Naive thymus-derived CD4-positive, alpha-beta T cell (primary cell): Measurements from ENCODE around the gene ALOX12B. TPM values are rescaled to one million over a fixed set of nuclear protein-coding genes. Genes with fewer than 3 reads are reported as not detected.

ENCODE experiments used
- ATAC-seq: fragments of 150-1000 bp; cut with Tn5 transposase; 2 replicates; pipeline ENCODE4 v1.10.0; 2021; ENCODE audit warnings: mild to moderate bottlenecking, moderate library complexity
- CTCF ChIA-PET: fragments of 350-600 bp; sonication (Branson Sonifier 250); formaldehyde crosslinking; loops from one replicate; lab custom pipeline; 2021; ENCODE audit warnings: antibody characterized with exemption; lab: Charles Lee
- POLR2A ChIA-PET: fragments of 350-600 bp; sonication (Branson Sonifier 250); formaldehyde crosslinking; loops from one replicate; lab custom pipeline; 2021; ENCODE audit warnings: antibody characterized with exemption, inconsistent platforms; lab: Charles Lee
- DNase-seq, 9 donors: peaks; one replicate each; pipeline versions ENCODE4 v3.0.0 to v3.0.0-alpha.2; 2020 to 2022; ENCODE audit warnings: mixed read lengths in 1 of 9
- H3K27ac ChIP-seq: one replicate; pipeline ENCODE4 v1.7.0; 2013; ENCODE audit warnings: mild to moderate bottlenecking, low read depth, low read length, moderate library complexity
- H3K27me3 ChIP-seq, 2 donors: one replicate each; pipeline ENCODE4 v1.7.0; 2013; ENCODE audit warnings: low read length in 2 of 2, mild to moderate bottlenecking in 2 of 2, moderate library complexity in 2 of 2; ENCODE audit not compliant: control insufficient read depth in 2 of 2, insufficient read depth in 2 of 2
- H3K36me3 ChIP-seq, 3 experiments: 1 replicate in 2 of 3; 2 replicates in 1 of 3; pipeline ENCODE4 v1.7.0; 2013; ENCODE audit warnings: low read length in 3 of 3, mild to moderate bottlenecking in 3 of 3, moderate library complexity in 1 of 3; ENCODE audit not compliant: insufficient read depth in 3 of 3, control insufficient read depth in 2 of 3
- H3K4me1 ChIP-seq, 2 donors: one replicate each; pipeline ENCODE4 v1.7.0; 2013; ENCODE audit warnings: low read length in 2 of 2, mild to moderate bottlenecking in 2 of 2, moderate library complexity in 1 of 2; ENCODE audit not compliant: control insufficient read depth in 2 of 2, insufficient read depth in 2 of 2
- H3K4me3 ChIP-seq: 2 replicates; pipeline ENCODE4 v1.7.0; 2013; ENCODE audit warnings: mild to moderate bottlenecking, low read length
- H3K9me3 ChIP-seq, 3 experiments: 1 replicate in 2 of 3; 2 replicates in 1 of 3; pipeline ENCODE4 v1.7.0; 2013; ENCODE audit warnings: low read length in 3 of 3; ENCODE audit not compliant: control insufficient read depth in 2 of 3
- H3K27ac Mint-ChIP-seq, 9 donors: one replicate each; pipeline ENCODE4 v1.8.0; 2020 to 2022; ENCODE audit warnings: mixed read lengths in 9 of 9, mild to moderate bottlenecking in 8 of 9, moderate library complexity in 5 of 9, inconsistent platforms in 2 of 9
- H3K27me3 Mint-ChIP-seq, 5 donors: one replicate each; pipeline ENCODE4 v1.8.0; 2021 to 2022; ENCODE audit warnings: mixed read lengths in 5 of 5, mild to moderate bottlenecking in 1 of 5
- H3K36me3 Mint-ChIP-seq, 5 donors: one replicate each; pipeline ENCODE4 v1.8.0; 2020 to 2022; ENCODE audit warnings: mixed read lengths in 5 of 5, mild to moderate bottlenecking in 3 of 5, inconsistent platforms in 1 of 5
- H3K4me1 Mint-ChIP-seq, 7 donors: one replicate each; pipeline ENCODE4 v1.8.0; 2020 to 2022; ENCODE audit warnings: mixed read lengths in 7 of 7, mild to moderate bottlenecking in 3 of 7, inconsistent platforms in 1 of 7
- H3K4me3 Mint-ChIP-seq, 10 donors: one replicate each; pipeline ENCODE4 v1.8.0; 2020 to 2022; ENCODE audit warnings: mild to moderate bottlenecking in 10 of 10, mixed read lengths in 10 of 10, moderate library complexity in 6 of 10, inconsistent platforms in 2 of 10
- H3K9me3 Mint-ChIP-seq, 11 donors: one replicate each; pipeline ENCODE4 v1.8.0; 2020 to 2022; ENCODE audit warnings: mixed read lengths in 11 of 11, mild to moderate bottlenecking in 4 of 11, inconsistent platforms in 1 of 11, moderate library complexity in 1 of 11
- intact Hi-C, 2 donors: fragments of 100-400 bp; cut with micrococcal nuclease; formaldehyde crosslinking; loops; one replicate each; pipeline ENCODE4 v1.15.1; 2023
- polyA plus RNA-seq, 2 donors: library from polyadenylated mRNA; unstranded; fragments of 300-500 nt; fragmentation: Illumina TruSeq; gene quantifications; one replicate each; pipeline ENCODE4 v1.2.3, GENCODE V29; 2021
- total RNA-seq, 6 experiments: library from RNA in 5 of 6; stranded (reverse) in 5 of 6; gene quantifications; 1 replicate in 5 of 6; 2 replicates in 1 of 6; pipeline ENCODE4 v1.2.3 and lab custom pipeline; 2021 to 2026

The ALOX12B gene
- total and polyA plus RNA-seq, 7 experiments from 2014 or later: 0.44 to 1.1 (median 0.94) TPM

DNA sequence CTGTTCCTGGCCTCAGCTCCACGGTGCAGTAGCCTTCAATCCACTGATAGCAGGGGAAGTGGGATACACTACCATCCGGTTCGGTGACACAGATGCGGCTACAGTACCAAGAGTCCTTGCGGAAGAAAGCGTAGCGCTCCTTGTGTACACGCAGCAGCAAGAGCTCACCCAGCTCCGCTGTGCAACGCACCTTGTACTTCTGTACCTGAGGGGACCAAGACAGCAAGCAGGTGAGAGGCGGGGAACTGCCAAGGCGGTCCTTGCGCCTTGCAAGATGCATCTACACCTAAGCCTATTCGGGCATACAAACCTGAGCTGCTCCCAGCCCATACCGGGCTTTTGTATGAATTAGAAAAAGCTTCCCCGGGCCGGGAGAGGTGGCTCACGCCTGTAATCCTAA is 29.3 kb upstream of the ALOX12B start:
- CTCF ChIA-PET: interaction anchor here (0.6 to 13.2 kb wide), 6 partner anchors 12 to 294 kb away, joined by 3 to 248 read pairs (median 6); partner anchors contain the start of gene ALOX12B

DNA sequence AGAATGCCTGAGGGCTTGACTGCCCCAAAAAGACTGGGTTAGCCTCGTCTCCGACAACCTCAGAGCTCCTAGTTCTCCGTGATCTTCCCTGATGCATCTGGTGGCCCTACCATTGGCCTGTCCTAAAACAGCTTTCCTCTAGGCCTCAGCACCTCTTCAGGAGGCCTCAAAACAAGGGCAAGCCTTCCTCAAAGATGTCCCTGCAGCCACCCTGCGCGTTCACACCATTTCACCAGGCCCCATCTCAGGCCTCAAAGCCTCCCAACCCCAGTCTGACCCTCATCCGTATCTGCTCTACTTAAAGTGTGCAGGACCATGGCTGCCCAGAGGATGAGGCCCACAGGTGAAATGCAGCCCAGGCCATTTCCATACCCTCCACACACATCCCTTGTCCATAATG is 23.4 kb upstream of the ALOX12B start:
- ATAC-seq (no peak), DNase-seq (no peak)
- no peaks in the 10 kb centered on the region for H3K36me3 Mint-ChIP-seq
- peak overlapping the region in 3 of 9 donors; percentile 48 to 82 (median 62) for H3K27ac Mint-ChIP-seq
- H3K4me1 Mint-ChIP-seq: peaks cover 0 to 8% (median 5%) of the 10 kb centered on the region in 7 donors
- H3K9me3 Mint-ChIP-seq: no peaks in the 10 kb centered on the region
- Histone ChIP-seq H3K27ac (no peak overlapping the region), H3K36me3 (no peaks in the 10 kb centered on the region), H3K27me3 (peaks cover 0 to 10% of the 10 kb centered on the region in 2 donors), H3K9me3 (no peaks in the 10 kb centered on the region), H3K4me1 (peaks cover 0 to 4% of the 10 kb centered on the region in 2 donors), H3K4me3 (no peak overlapping the region)
- POLR2A ChIA-PET: interaction anchor here (0.6 to 3.8 kb wide), 11 partner anchors 8 to 185 kb away, joined by 3 to 36 read pairs (median 6); partner anchors contain the start of genes ALOXE3, CNTROB, SLC25A35 and TRAPPC1
- peak overlapping the region in 8 of 10 donors; percentile 25 to 81 (median 64) for H3K4me3 Mint-ChIP-seq
- intact Hi-C loops: loop anchor here (1.0 to 2.0 kb wide), 6 partner anchors 7 to 51 kb away; partner anchors contain the start of gene ALOXE3 (in 1 of the 2)
- CTCF ChIA-PET: interaction anchor here (0.6 to 13.2 kb wide), 17 partner anchors 8 to 190 kb away, joined by 3 to 248 read pairs (median 4); partner anchors contain the start of genes ALOX12B and ALOXE3
- peaks cover 14 to 52% (median 34%) of the 10 kb centered on the region in 5 donors for H3K27me3 Mint-ChIP-seq

More for the DNA sequence above, 29.3 kb upstream of the ALOX12B start:
- Mint-ChIP-seq H3K4me1 (peaks cover 17 to 45% (median 36%) of the 10 kb centered on the region in 7 donors), H3K27ac (peak overlapping the region in 1 of 9 donors; percentile 31), H3K4me3 (peak overlapping the region in 8 of 10 donors; percentile 29 to 96 (median 64)), H3K36me3 (peaks cover 0 to 9% (median 0%) of the 10 kb centered on the region in 5 donors), H3K27me3 (peaks cover 14 to 80% (median 45%) of the 10 kb centered on the region in 5 donors), H3K9me3 (peaks cover 0 to 25% (median 0%) of the 10 kb centered on the region in 11 donors)
- no peak overlapping the region for H3K27ac ChIP-seq
- no peaks in the 10 kb centered on the region for H3K9me3 ChIP-seq
- intact Hi-C loops: no loop called here
- DNase-seq (peak in 1 of 9 donors; percentile 8), ATAC-seq (no peak)
- POLR2A ChIA-PET: interaction anchor here (0.7 to 4.8 kb wide), 11 partner anchors 10 to 259 kb away, joined by 3 to 55 read pairs (median 4); partner anchors contain the start of genes BORCS6, CTC1 and NAA38
- H3K4me3 ChIP-seq: no peak overlapping the region
- H3K4me1 ChIP-seq: peaks cover 24 to 28% of the 10 kb centered on the region in 2 donors
- H3K27me3 ChIP-seq: peaks cover 0 to 12% of the 10 kb centered on the region in 2 donors
- no peaks in the 10 kb centered on the region for H3K36me3 ChIP-seq

DNA sequence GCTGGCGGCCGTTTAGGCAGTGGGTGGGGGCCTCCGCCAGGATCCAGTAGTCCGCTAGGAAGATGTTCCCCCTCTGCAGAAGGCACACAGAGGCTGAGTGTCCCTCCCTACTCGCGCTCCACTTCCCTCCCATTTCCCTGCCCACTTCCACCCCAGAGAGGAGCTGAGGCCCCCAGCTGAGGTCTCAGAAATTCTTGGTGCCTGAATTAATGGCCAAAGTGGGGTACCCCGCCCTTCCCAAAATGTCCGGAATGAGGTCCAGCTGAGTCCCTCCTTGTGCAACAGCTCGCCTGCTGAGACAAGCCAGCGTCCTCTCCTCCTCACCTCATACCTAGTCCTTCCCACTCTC is 22.9 kb upstream of the ALOX12B start:
- intact Hi-C loops: loop anchor here (1.0 to 2.0 kb wide), 6 partner anchors 8 to 50 kb away; partner anchors contain the start of gene ALOXE3 (in 1 of the 2)
- H3K4me1 Mint-ChIP-seq: peaks cover 0 to 8% (median 5%) of the 10 kb centered on the region in 7 donors
- peak overlapping the region; percentile 42 for H3K27ac ChIP-seq
- no peaks in the 10 kb centered on the region for H3K36me3 Mint-ChIP-seq
- peak overlapping the region in 3 of 9 donors; percentile 46 to 62 (median 48) for H3K27ac Mint-ChIP-seq
- H3K27me3 Mint-ChIP-seq: peaks cover 10 to 48% (median 29%) of the 10 kb centered on the region in 5 donors
- POLR2A ChIA-PET: interaction anchor here (0.5 to 3.8 kb wide), 17 partner anchors 8 to 185 kb away, joined by 3 to 36 read pairs (median 5); partner anchors contain the start of genes ALOXE3, CNTROB, HES7 and SLC25A35
- no peaks in the 10 kb centered on the region for H3K9me3 ChIP-seq
- no peaks in the 10 kb centered on the region for H3K9me3 Mint-ChIP-seq
- CTCF ChIA-PET: interaction anchor here (0.6 to 13.2 kb wide), 21 partner anchors 9 to 636 kb away, joined by 3 to 248 read pairs (median 4); partner anchors contain the start of genes ALOX12B and ALOXE3
- ATAC-seq (no peak), DNase-seq (no peak)
- H3K4me1 ChIP-seq: peaks cover 0 to 4% of the 10 kb centered on the region in 2 donors
- H3K4me3 Mint-ChIP-seq: peak overlapping the region in 9 of 10 donors; percentile 22 to 81 (median 66)
- no peaks in the 10 kb centered on the region for H3K36me3 ChIP-seq
- peaks cover 0 to 10% of the 10 kb centered on the region in 2 donors for H3K27me3 ChIP-seq
- peak overlapping the region; percentile 73 for H3K4me3 ChIP-seq

DNA sequence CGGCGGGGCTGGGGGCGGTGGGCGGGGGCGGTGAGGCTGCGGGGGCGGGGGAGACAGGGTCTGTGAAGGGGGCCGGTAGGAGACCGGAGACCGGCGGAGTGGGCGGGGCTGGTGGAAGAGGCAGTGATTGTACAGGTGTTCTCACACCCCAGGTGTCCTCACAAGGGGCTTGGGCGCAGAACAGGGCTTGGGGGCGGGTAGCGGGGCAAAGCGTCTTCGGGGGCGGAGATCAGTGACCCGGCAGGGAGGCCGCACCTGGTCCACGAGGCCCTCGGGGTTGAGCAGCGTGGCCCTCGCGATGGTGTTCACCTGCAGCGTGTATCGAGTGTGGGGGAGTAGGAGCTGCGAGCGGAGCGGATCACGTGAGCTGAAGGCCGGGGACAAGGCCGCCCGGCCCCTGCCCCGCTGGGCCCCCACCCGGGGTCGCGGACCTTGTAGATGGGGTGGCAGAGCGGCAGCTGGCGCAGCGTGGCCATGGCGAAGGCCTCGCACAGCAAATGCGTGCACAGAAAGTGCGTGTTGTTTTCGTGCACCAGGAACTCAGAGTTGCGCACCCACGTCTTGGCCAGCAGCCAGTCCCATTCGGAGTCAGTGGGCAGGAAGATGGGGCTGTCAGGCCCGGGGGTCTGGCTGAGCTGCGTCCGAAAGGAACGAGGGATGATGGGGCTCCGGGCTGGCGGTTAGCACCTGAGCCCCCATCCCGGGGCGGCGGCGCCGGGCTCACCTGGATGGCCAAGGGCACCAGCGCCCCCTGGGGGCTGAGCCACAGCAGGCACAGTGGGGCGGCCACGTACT is 22.3 kb upstream of the ALOX12B start:
- H3K36me3 Mint-ChIP-seq: no peaks in the 10 kb centered on the region
- peak overlapping the region; percentile 43 to 81 (median 70) for H3K4me3 Mint-ChIP-seq
- H3K4me1 Mint-ChIP-seq: peaks cover 0 to 8% (median 5%) of the 10 kb centered on the region in 7 donors
- peak overlapping the region in 1 of 9 donors; percentile 68 for H3K27ac Mint-ChIP-seq
- peaks cover 0 to 7% of the 10 kb centered on the region in 2 donors for H3K27me3 ChIP-seq
- H3K27ac ChIP-seq: peak overlapping the region; percentile 42
- H3K4me3 ChIP-seq: peak overlapping the region; percentile 73
- ATAC-seq (peak; percentile 98), DNase-seq (peak; percentile 74 to 94 (median 84))
- intact Hi-C loops: loop anchor here (1.0 to 2.0 kb wide), 6 partner anchors 8 to 50 kb away; partner anchors contain the start of gene ALOXE3 (in 1 of the 2)
- CTCF ChIA-PET: interaction anchor here (0.6 to 13.2 kb wide), 19 partner anchors 9 to 636 kb away, joined by 3 to 248 read pairs (median 4); partner anchors contain the start of genes ALOX12B and ALOXE3
- H3K4me1 ChIP-seq: peaks cover 0 to 4% of the 10 kb centered on the region in 2 donors
- H3K27me3 Mint-ChIP-seq: peaks cover 10 to 43% (median 23%) of the 10 kb centered on the region in 5 donors
- H3K36me3 ChIP-seq: no peaks in the 10 kb centered on the region
- no peaks in the 10 kb centered on the region for H3K9me3 Mint-ChIP-seq
- POLR2A ChIA-PET: interaction anchor here (0.5 to 3.8 kb wide), 17 partner anchors 9 to 186 kb away, joined by 3 to 36 read pairs (median 5); partner anchors contain the start of genes ALOXE3, CNTROB, HES7 and SLC25A35
- no peaks in the 10 kb centered on the region for H3K9me3 ChIP-seq

DNA sequence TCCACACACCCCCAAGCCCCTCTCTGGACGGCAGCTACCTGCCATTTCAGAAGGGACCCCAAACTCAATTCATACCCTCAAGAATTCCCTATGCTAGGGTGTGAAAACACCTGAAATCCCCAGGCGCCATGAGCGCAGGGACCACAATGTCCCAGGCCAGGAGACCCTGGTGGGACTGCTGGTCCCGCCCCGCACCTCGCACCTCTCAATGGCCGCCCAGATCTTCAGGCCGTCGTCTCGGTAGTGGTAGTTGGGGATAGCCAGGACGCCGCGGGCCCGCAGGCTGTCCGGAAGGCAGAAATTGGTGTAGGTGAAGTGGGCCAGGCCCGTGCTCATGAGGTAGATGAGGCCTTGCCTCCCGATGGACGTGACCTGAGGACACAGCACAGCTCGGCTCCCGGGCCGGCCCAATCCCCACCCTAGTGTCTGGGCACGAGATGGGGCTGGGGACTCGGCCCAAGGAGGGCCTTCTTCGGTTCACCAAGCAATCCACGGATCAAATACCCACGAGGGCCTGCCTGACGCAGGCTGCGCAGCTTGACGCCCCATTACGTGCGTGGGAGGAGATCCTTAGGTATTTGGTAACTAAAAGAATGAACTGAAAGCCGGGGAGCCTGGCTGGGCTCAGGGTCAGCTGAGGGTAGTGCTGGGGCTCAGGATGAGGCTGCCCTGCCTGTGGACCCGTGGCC is 21.6 kb upstream of the ALOX12B start:
- H3K27ac ChIP-seq: no peak overlapping the region
- Mint-ChIP-seq H3K4me3 (peak overlapping the region in 6 of 10 donors; percentile 12 to 67 (median 47)), H3K9me3 (no peaks in the 10 kb centered on the region), H3K36me3 (no peaks in the 10 kb centered on the region), H3K27me3 (peaks cover 6 to 35% (median 17%) of the 10 kb centered on the region in 5 donors), H3K4me1 (peaks cover 0 to 8% (median 5%) of the 10 kb centered on the region in 7 donors), H3K27ac (peak overlapping the region in 1 of 9 donors; percentile 68)
- H3K36me3 ChIP-seq: no peaks in the 10 kb centered on the region
- peaks cover 0 to 4% of the 10 kb centered on the region in 2 donors for H3K4me1 ChIP-seq
- H3K27me3 ChIP-seq: peaks cover 0 to 3% of the 10 kb centered on the region in 2 donors
- intact Hi-C loops: no loop called here
- DNase-seq (no peak), ATAC-seq (no peak)
- ChIA-PET CTCF (interaction anchor here (0.6 to 13.2 kb wide), 13 partner anchors 10 to 422 kb away, joined by 3 to 248 read pairs (median 4); partner anchors contain the start of genes ALOX12B, ALOXE3 and TP53), POLR2A (interaction anchor here (0.9 to 3.8 kb wide), 13 partner anchors 8 to 186 kb away, joined by 3 to 36 read pairs (median 6); partner anchors contain the start of genes ALOXE3, CNTROB, HES7 and SLC25A35)
- H3K9me3 ChIP-seq: no peaks in the 10 kb centered on the region
- no peak overlapping the region for H3K4me3 ChIP-seq
